GM12872 (cell line): ENCODE data around the gene CCDC172.

ENCODE experiments used
- TF ChIP-seq, protein P1 (sequence below): IDR thresholded peaks from 3 replicates; pipeline ENCODE4 v1.5.1; 2011; ENCODE audit warnings: low read depth, mild to moderate bottlenecking, low read length, moderate library complexity; ENCODE audit not compliant: insufficient read depth

CCDC172 gene

DNA sequence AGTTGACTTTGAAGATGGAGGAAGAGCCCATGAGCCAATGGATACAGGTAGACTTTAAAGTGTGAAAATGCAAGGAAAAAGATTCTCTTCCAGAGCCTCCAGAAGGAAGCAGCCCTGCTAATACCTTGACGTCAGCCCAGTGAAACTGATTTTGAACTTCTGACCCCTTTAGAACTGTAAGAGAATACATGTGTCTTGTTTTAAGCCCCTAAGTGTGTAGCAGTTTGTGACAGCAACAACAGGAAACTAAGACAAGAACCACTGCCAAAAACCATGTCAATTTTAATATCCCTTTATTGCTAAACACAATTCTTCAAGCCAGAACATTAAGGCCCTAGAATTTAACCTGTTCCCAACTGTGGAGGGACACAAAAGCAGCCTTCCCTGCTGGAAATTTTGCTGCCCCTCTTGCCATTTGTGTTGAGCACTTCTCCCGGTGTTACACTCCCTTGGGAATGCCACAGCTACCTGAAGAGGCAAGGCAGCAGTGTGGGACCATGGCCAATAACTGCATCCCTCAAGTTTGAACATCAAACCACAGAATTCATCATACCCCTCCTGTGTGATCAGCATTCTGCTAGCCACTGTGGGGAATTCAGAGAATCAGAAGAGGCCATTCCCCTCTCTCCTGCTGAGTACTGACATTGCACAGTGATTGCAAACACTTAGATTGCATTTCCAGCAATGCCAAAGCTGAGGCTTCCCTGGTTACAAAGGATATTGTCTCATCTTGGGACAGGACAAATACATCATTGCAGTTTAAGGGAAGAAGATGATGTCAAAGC is 12.3 kb upstream of the CCDC172 start:
- TF ChIP-seq, protein P1, sequence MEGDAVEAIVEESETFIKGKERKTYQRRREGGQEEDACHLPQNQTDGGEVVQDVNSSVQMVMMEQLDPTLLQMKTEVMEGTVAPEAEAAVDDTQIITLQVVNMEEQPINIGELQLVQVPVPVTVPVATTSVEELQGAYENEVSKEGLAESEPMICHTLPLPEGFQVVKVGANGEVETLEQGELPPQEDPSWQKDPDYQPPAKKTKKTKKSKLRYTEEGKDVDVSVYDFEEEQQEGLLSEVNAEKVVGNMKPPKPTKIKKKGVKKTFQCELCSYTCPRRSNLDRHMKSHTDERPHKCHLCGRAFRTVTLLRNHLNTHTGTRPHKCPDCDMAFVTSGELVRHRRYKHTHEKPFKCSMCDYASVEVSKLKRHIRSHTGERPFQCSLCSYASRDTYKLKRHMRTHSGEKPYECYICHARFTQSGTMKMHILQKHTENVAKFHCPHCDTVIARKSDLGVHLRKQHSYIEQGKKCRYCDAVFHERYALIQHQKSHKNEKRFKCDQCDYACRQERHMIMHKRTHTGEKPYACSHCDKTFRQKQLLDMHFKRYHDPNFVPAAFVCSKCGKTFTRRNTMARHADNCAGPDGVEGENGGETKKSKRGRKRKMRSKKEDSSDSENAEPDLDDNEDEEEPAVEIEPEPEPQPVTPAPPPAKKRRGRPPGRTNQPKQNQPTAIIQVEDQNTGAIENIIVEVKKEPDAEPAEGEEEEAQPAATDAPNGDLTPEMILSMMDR = no peak

DNA sequence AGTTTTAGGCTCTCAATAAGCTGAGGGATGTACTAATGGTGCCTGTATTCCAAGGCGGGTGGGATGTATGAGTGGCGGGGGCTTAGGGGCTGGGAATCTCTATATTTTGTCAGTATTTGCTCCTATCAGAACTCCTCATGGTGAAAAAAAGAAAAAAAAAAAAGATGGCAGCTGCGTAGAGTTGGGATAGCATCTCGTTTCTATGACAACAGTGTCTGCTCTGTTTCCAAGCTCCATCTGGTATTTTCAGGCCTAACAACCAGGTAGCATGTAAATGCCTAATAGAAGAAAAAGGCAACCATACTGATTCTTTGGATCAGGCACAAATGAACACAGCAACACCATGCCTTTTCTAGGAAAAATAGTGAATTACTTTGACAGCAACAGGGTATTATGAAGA is 11.7 kb upstream of the CCDC172 start:
- TF ChIP-seq, protein P1 = no peak

DNA sequence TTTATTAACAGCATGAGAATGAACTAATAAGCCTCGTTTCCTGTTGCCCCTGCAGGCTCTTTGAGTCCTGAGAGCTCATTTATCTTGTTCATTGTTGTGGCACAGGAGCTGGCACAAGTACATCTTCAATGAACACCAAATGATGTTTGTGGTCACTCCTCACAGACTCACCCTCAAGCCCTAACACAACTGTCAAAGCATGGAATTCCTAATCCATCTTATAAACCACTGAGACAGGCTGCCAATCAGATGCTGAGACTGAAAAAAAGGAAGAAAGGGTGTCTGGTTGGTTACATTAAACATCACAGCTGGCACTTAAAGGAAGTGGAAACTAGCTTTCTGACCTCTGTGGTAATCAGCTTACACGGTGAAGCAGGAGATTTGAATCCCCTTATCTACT is 7.7 kb upstream of the CCDC172 start:
- TF ChIP-seq, protein P1 = no peak

DNA sequence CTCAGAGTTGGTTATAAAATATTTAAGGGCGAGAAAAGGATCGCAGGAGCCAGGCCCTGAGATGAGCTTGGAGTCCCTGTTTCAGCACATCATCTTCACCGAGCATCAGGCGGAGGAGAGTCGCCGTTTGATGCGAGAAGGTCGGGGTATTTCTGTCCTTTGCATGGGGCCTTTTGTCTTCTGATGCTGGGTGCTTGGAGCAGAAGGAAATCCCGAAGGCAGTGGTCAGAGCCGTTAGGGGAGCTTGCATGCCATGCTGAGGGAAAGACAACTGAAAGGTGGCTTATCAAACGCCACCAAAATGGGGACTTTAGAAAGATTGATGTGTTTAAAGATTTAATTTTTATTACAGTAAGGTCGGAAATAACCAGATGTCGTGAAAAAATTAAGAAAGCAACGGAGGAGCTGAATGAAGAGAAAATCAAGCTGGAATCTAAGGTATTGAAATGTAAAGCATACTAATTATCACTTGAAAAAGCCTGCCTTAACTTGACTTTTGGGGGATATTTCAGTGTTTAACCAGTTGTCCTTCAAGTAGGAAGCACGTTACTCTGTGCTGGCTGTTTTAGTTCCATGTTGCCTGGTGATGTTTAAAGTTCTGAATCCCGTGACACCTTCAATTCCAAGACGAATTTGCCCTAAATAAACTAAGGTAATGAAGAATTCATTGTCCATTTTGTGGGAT is 845 bp downstream of the CCDC172 start:
- TF ChIP-seq, protein P1 = no peak

DNA sequence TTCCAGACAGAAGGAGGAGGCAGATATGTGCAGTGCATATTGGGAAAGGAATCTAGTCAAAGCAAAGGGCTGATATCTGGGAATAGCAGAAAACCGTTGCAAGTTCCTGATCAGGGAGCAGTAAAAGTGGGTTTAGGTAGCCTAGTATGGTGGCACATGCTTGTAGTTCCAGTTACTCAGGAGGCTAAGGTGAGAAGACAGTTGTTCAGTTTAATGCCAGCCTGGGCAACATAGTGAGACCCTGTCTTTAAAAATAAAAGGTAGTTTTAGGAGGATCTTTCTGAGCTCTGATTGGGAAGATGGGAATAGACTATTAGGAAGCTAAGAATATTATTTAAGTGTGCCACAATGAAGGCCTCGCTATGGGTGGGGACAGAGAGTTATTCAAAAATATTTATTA is 1.7 kb downstream of the CCDC172 start:
- TF ChIP-seq, protein P1 = no peak

DNA sequence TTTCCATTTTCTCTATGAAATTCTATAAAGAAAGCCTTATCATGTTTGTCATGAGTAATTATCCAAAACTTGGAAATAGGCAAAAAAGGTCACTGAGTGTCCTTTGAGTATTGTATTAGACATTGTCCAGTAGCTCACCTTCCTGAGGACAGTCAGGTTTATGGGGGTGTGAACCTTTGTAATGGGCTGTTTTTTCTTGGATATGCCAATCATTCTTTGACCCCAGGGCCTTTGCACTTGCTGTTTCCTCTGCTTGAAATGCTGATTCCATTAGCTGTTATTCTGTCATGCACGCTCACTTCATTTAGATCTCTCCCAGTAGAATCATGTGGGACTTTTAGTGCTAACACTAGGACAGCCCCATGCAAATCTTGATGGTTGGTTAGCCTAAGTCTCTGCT is 4.9 kb downstream of the CCDC172 start:
- TF ChIP-seq, protein P1 = no peak

DNA sequence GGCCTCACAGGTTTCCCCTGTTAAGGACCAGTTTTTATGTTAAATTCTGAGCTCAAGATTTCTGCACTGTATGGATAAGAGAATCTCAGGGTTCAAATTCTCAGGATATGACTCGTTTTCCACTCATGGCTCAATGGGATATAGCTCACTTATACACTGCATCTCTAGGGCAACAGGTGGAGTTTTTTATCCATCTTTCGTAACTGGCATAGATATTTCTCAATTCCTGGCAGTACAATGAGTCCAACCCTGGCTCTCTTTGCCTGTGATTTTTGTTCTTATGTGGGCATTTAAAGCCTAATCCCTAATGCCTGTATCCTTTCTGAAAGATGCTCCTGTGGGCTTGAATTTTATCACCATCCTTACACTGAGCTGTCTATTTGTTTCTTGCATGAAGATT is 7.6 kb downstream of the CCDC172 start:
- TF ChIP-seq, protein P1 = no peak
